Neural cell (in vitro differentiated cells): Measurements from ENCODE around the gene NUDC. TPM values are rescaled to one million over a fixed set of nuclear protein-coding genes. Genes with fewer than 3 reads are reported as not detected.

Experiments
- H2AFZ ChIP-seq: fragments of 200-600, 300-800 bp; sonication (generic), shearing (Covaris generic); 2 replicates; pipeline ENCODE4 v1.6.0; 2014; ENCODE audit warnings: low read depth, mild to moderate bottlenecking, antibody characterized with exemption, low read length, moderate library complexity
- H3F3A ChIP-seq: fragments of 200-600 bp; shearing (Covaris generic); 2 replicates; pipeline ENCODE4 v1.6.1; 2016; ENCODE audit warnings: mild to moderate bottlenecking, moderate library complexity, mixed read lengths, antibody characterized with exemption, low read length; ENCODE audit not compliant: insufficient read depth, poor library complexity, severe bottlenecking
- H3K27ac ChIP-seq: fragments of 200-600, 300-800 bp; sonication (generic), shearing (Covaris generic); 2 replicates; pipeline ENCODE4 v1.5.1; 2014; ENCODE audit warnings: mild to moderate bottlenecking, low read length, moderate library complexity
- H3K27me3 ChIP-seq: fragments of 300-800, 200-600 bp; sonication (generic), shearing (Covaris generic); 2 replicates; pipeline ENCODE4 v1.6.0; 2014; ENCODE audit warnings: mild to moderate bottlenecking, low read depth, low read length, moderate library complexity; ENCODE audit not compliant: insufficient read depth
- H3K36me3 ChIP-seq: fragments of 300-800, 200-600 bp; sonication (generic), shearing (Covaris generic); 2 replicates; pipeline ENCODE4 v1.5.1; 2014; ENCODE audit warnings: mild to moderate bottlenecking, antibody characterized with exemption, low read length, moderate library complexity; ENCODE audit not compliant: insufficient read depth
- H3K4me2 ChIP-seq: fragments of 300-800, 200-600 bp; sonication (generic), shearing (Covaris generic); 2 replicates; pipeline ENCODE4 v1.6.0; 2014; ENCODE audit warnings: mild to moderate bottlenecking, low read length
- H3K4me3 ChIP-seq: fragments of 300-800, 200-600 bp; sonication (generic), shearing (Covaris generic); 2 replicates; pipeline ENCODE4 v1.5.1; 2014; ENCODE audit warnings: mild to moderate bottlenecking, low read length, moderate library complexity
- H3K79me2 ChIP-seq: fragments of 200-600 bp; shearing (Covaris generic); replicated peaks from 2 replicates; pipeline ENCODE4 v1.6.0; 2014; ENCODE audit warnings: mild to moderate bottlenecking, low read length, moderate library complexity; ENCODE audit not compliant: insufficient read depth
- H3K9ac ChIP-seq: fragments of 300-800, 200-600 bp; sonication (generic), shearing (Covaris generic); 2 replicates; pipeline ENCODE4 v1.6.1; 2016; ENCODE audit warnings: mild to moderate bottlenecking, low read length, mixed read lengths
- H3K9me2 ChIP-seq: fragments of 200-600 bp; shearing (Covaris generic); 2 replicates; pipeline ENCODE4 v1.6.1; 2016; ENCODE audit warnings: mild to moderate bottlenecking, low read length, mixed read lengths; ENCODE audit not compliant: insufficient read depth
- H3K9me3 ChIP-seq: fragments of 200-600, 300-800 bp; sonication (generic), shearing (Covaris generic); 2 replicates; pipeline ENCODE4 v1.6.1; 2016; ENCODE audit warnings: mild to moderate bottlenecking, mixed run types, low read length, moderate library complexity, mixed read lengths
- H4K20me1 ChIP-seq: fragments of 200-600 bp; shearing (Covaris generic); 2 replicates; pipeline ENCODE4 v1.6.1; 2016; ENCODE audit warnings: mild to moderate bottlenecking, mixed run types; ENCODE audit not compliant: insufficient read depth
- EP300 ChIP-seq: fragments of 450-650 bp; conservative IDR thresholded peaks from 2 replicates; pipeline ENCODE4 v1.6.1; 2014; ENCODE audit warnings: antibody characterized with exemption, mild to moderate bottlenecking, moderate library complexity; ENCODE audit not compliant: poor library complexity, severe bottlenecking
- EZH2 ChIP-seq: fragments of 200-600, 300-800 bp; shearing (Covaris generic), sonication (generic); IDR thresholded peaks from 2 replicates; pipeline ENCODE4 v1.6.1; 2014; ENCODE audit warnings: antibody characterized with exemption, low read length, borderline replicate concordance, mild to moderate bottlenecking; ENCODE audit not compliant: insufficient read depth, poor library complexity, severe bottlenecking
- MXI1 ChIP-seq: fragments of 450-650 bp; conservative IDR thresholded peaks from 2 replicates; pipeline ENCODE4 v1.6.1; 2014; ENCODE audit warnings: antibody characterized with exemption, mild to moderate bottlenecking; ENCODE audit not compliant: poor library complexity, severe bottlenecking
- POLR2AphosphoS5 ChIP-seq: IDR thresholded peaks from 2 replicates; pipeline ENCODE4 v1.6.1; 2012
- RAD21 ChIP-seq: fragments of 450-650 bp; conservative IDR thresholded peaks from 2 replicates; pipeline ENCODE4 v1.6.1; 2014; ENCODE audit warnings: antibody characterized with exemption, mild to moderate bottlenecking, moderate library complexity
- SMC3 ChIP-seq: fragments of 450-650 bp; conservative IDR thresholded peaks from 2 replicates; pipeline ENCODE4 v1.6.1; 2014; ENCODE audit warnings: antibody characterized with exemption, mild to moderate bottlenecking, moderate library complexity; ENCODE audit not compliant: poor library complexity
- TAF1 ChIP-seq: IDR thresholded peaks from 2 replicates; pipeline ENCODE4 v1.6.1; 2012; ENCODE audit warnings: low read depth
- polyA plus RNA-seq: library from polyadenylated mRNA; depleted of rRNA; stranded (reverse); fragments of >200 nt; gene quantifications from 2 replicates; pipeline ENCODE4 v1.2.3, GENCODE V29; 2014
- TF ChIP-seq, protein P1 (sequence below): IDR thresholded peaks from 2 replicates; pipeline ENCODE4 v1.6.1; 2012; ENCODE audit warnings: borderline replicate concordance
- TF ChIP-seq, protein P2 (sequence below): fragments of 450-650 bp; IDR thresholded peaks from 2 replicates; pipeline ENCODE4 v1.5.1; 2014; ENCODE audit warnings: antibody characterized with exemption, mild to moderate bottlenecking, moderate library complexity; ENCODE audit not compliant: poor library complexity, severe bottlenecking

The NUDC gene
- polyA plus RNA-seq, 1 donor from 2014 or later, result 20.6 TPM

DNA sequence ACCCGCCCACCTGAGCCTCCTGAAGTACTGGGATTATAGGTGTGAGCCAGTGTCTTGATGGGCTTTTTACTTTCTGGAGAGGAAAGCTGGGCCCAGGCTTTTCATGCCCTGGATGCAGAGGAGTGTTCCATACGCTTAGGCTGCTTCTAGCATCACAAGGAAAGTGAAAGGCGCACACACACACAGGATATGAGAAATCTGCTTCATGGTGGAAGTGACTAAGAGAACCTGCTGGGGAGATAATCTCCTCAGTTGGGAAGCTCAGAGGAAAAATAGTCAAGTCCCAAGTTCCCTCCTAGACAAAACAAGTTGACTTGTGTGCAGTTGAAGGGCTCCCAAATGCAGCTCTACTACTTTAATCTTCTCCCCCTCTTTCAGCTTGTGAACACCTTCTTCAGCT, 2.2 kb downstream of the NUDC start:
- Histone ChIP-seq H3K9me3 (no peaks in the 10 kb centered on the region), H3K27ac (no peak overlapping the region), H3K4me3 (no peak overlapping the region), H3K9ac (no peak overlapping the region), H3F3A (no peaks in the 10 kb centered on the region), H3K36me3 (peaks cover 7% of the 10 kb centered on the region), H4K20me1 (no peaks in the 10 kb centered on the region), H3K79me2 (peaks cover 16% of the 10 kb centered on the region), H3K4me2 (no peak overlapping the region), H3K9me2 (no peaks in the 10 kb centered on the region), H3K27me3 (no peaks in the 10 kb centered on the region), H2AFZ (no peak overlapping the region)
- TF ChIP-seq POLR2AphosphoS5 (no peak), MXI1 (no peak), RAD21 (no peak), EP300 (no peak), TAF1 (no peak), SMC3 (no peak), EZH2 (no peak)
- TF ChIP-seq, protein P1, sequence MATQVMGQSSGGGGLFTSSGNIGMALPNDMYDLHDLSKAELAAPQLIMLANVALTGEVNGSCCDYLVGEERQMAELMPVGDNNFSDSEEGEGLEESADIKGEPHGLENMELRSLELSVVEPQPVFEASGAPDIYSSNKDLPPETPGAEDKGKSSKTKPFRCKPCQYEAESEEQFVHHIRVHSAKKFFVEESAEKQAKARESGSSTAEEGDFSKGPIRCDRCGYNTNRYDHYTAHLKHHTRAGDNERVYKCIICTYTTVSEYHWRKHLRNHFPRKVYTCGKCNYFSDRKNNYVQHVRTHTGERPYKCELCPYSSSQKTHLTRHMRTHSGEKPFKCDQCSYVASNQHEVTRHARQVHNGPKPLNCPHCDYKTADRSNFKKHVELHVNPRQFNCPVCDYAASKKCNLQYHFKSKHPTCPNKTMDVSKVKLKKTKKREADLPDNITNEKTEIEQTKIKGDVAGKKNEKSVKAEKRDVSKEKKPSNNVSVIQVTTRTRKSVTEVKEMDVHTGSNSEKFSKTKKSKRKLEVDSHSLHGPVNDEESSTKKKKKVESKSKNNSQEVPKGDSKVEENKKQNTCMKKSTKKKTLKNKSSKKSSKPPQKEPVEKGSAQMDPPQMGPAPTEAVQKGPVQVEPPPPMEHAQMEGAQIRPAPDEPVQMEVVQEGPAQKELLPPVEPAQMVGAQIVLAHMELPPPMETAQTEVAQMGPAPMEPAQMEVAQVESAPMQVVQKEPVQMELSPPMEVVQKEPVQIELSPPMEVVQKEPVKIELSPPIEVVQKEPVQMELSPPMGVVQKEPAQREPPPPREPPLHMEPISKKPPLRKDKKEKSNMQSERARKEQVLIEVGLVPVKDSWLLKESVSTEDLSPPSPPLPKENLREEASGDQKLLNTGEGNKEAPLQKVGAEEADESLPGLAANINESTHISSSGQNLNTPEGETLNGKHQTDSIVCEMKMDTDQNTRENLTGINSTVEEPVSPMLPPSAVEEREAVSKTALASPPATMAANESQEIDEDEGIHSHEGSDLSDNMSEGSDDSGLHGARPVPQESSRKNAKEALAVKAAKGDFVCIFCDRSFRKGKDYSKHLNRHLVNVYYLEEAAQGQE, result no peak
- TF ChIP-seq, protein P2, sequence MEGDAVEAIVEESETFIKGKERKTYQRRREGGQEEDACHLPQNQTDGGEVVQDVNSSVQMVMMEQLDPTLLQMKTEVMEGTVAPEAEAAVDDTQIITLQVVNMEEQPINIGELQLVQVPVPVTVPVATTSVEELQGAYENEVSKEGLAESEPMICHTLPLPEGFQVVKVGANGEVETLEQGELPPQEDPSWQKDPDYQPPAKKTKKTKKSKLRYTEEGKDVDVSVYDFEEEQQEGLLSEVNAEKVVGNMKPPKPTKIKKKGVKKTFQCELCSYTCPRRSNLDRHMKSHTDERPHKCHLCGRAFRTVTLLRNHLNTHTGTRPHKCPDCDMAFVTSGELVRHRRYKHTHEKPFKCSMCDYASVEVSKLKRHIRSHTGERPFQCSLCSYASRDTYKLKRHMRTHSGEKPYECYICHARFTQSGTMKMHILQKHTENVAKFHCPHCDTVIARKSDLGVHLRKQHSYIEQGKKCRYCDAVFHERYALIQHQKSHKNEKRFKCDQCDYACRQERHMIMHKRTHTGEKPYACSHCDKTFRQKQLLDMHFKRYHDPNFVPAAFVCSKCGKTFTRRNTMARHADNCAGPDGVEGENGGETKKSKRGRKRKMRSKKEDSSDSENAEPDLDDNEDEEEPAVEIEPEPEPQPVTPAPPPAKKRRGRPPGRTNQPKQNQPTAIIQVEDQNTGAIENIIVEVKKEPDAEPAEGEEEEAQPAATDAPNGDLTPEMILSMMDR, result no peak

DNA sequence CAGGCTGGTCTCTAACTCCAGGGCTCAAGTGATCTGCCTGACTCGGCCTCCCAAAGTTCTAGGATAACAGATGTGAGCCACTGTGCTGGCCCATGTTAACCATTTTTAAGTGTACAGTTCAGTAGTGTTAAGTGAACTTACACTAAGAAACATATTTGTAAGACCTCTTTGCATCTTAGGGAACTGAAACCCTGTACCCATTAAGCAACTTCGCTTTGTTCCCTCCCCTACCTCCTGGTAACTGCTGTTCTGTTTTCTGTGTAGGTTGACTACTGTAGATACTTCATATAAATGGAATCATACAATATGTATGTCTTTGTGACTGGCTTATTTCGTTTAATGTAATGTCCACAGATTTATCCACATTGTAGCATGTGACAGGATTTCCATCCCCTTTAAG, 11.0 kb downstream of the NUDC start:
- no peak for TF ChIP-seq SMC3
- TF ChIP-seq EZH2, result no peak
- no peak for TF ChIP-seq POLR2AphosphoS5
- TF ChIP-seq, protein P1, result no peak
- TF ChIP-seq MXI1, result no peak
- Histone ChIP-seq H3K9me2 (no peaks in the 10 kb centered on the region), H3K4me2 (no peak overlapping the region), H3K9ac (no peak overlapping the region), H2AFZ (no peak overlapping the region), H4K20me1 (no peaks in the 10 kb centered on the region), H3F3A (no peaks in the 10 kb centered on the region), H3K27ac (no peak overlapping the region), H3K4me3 (no peak overlapping the region), H3K36me3 (peaks cover 11% of the 10 kb centered on the region), H3K9me3 (no peaks in the 10 kb centered on the region), H3K27me3 (no peaks in the 10 kb centered on the region), H3K79me2 (no peaks in the 10 kb centered on the region)
